Astrocyte (in vitro differentiated cells and primary cell): ENCODE results near the gene PKP3. TPM values are rescaled to one million over a fixed set of nuclear protein-coding genes. Genes with fewer than 3 reads are reported as not detected.

ENCODE experiments used
- DNase-seq: peaks from one replicate; pipeline ENCODE4 v3.0.0-alpha.2; 2010; ENCODE audit warnings: low read depth
- FAIRE-seq: peaks from 2 replicates; lab custom pipeline; 2011; peaks lifted over from hg19 to GRCh38; lab: Jason Lieb, UNC
- H2AFZ ChIP-seq: 2 replicates; pipeline ENCODE4 v1.6.0; 2012; ENCODE audit warnings: low read depth, low read length, inconsistent platforms
- H3K27ac ChIP-seq: 2 replicates; pipeline ENCODE4 v1.5.1; 2011; ENCODE audit warnings: low read depth, low read length, inconsistent platforms
- H3K27me3 ChIP-seq: 2 replicates; pipeline ENCODE4 v1.6.0; 2011; ENCODE audit warnings: low read length, inconsistent platforms; ENCODE audit not compliant: insufficient read depth
- H3K36me3 ChIP-seq: 2 replicates; pipeline ENCODE4 v1.5.1; 2011; ENCODE audit warnings: low read length, inconsistent platforms; ENCODE audit not compliant: insufficient read depth
- H3K4me1 ChIP-seq: 2 replicates; pipeline ENCODE4 v1.5.1; 2011; ENCODE audit warnings: low read length, inconsistent platforms; ENCODE audit not compliant: insufficient read depth
- H3K4me2 ChIP-seq: 2 replicates; pipeline ENCODE4 v1.6.0; 2012; ENCODE audit warnings: low read length, inconsistent platforms
- H3K4me3 ChIP-seq: 2 replicates; pipeline ENCODE4 v1.5.1; 2011; ENCODE audit warnings: low read depth, mild to moderate bottlenecking, low read length, inconsistent platforms; ENCODE audit not compliant: insufficient read depth
- H3K79me2 ChIP-seq: 2 replicates; pipeline ENCODE4 v1.6.0; 2012; ENCODE audit warnings: mild to moderate bottlenecking, low read length, inconsistent platforms; ENCODE audit not compliant: insufficient read depth
- H3K9ac ChIP-seq: 2 replicates; pipeline ENCODE4 v1.6.0; 2012; ENCODE audit warnings: mild to moderate bottlenecking, low read length, inconsistent platforms
- H3K9me3 ChIP-seq: 2 replicates; pipeline ENCODE4 v1.5.1; 2012; ENCODE audit warnings: low read depth, mild to moderate bottlenecking, low read length, inconsistent platforms; ENCODE audit not compliant: insufficient read depth
- H4K20me1 ChIP-seq: 2 replicates; pipeline ENCODE4 v1.6.0; 2012; ENCODE audit warnings: low read length, inconsistent platforms; ENCODE audit not compliant: insufficient read depth
- H3K27ac Mint-ChIP-seq: one replicate; pipeline ENCODE4 v1.8.0; 2021; ENCODE audit warnings: mild to moderate bottlenecking, mixed read lengths; ENCODE audit not compliant: unreplicated experiment
- H3K27me3 Mint-ChIP-seq: one replicate; pipeline ENCODE4 v1.8.0; 2021; ENCODE audit warnings: low read depth, mixed read lengths; ENCODE audit not compliant: unreplicated experiment
- H3K36me3 Mint-ChIP-seq: one replicate; pipeline ENCODE4 v1.8.0; 2021; ENCODE audit warnings: low read depth, mixed read lengths; ENCODE audit not compliant: unreplicated experiment
- H3K4me1 Mint-ChIP-seq: one replicate; pipeline ENCODE4 v1.8.0; 2021; ENCODE audit warnings: low read depth, mixed read lengths; ENCODE audit not compliant: unreplicated experiment
- H3K4me3 Mint-ChIP-seq: one replicate; pipeline ENCODE4 v1.8.0; 2021; ENCODE audit warnings: mild to moderate bottlenecking, moderate library complexity, mixed read lengths; ENCODE audit not compliant: unreplicated experiment
- H3K9me3 Mint-ChIP-seq: one replicate; pipeline ENCODE4 v1.8.0; 2021; ENCODE audit warnings: mild to moderate bottlenecking, mixed read lengths; ENCODE audit not compliant: unreplicated experiment
- CTCF ChIP-seq: IDR thresholded peaks from 2 replicates; pipeline ENCODE4 v1.5.1; 2011; ENCODE audit warnings: low read depth, mild to moderate bottlenecking, inconsistent platforms, low read length, moderate library complexity; ENCODE audit not compliant: insufficient read depth
- EZH2 ChIP-seq: IDR thresholded peaks from 2 replicates; pipeline ENCODE4 v1.6.1; 2012; ENCODE audit warnings: mild to moderate bottlenecking, low read length, inconsistent platforms; ENCODE audit not compliant: insufficient read depth
- total RNA-seq: library from RNA; stranded (reverse); gene quantifications from 2 replicates; pipeline ENCODE4 v1.2.1, GENCODE V29; 2021

Gene PKP3
- total RNA-seq, 1 donor from 2014 or later = 2.1 TPM

GRCh38 chr11:452916-453527 lies 59.0 kb downstream of the PKP3 start:
- H4K20me1 ChIP-seq = peaks cover 64% of the 10 kb centered on the region
- no peak overlapping the region for H3K27ac ChIP-seq
- DNase-seq (no peak), FAIRE-seq (no peak)
- H3K27me3 Mint-ChIP-seq = no peaks in the 10 kb centered on the region
- no peaks in the 10 kb centered on the region for H3K9me3 ChIP-seq
- no peaks in the 10 kb centered on the region for H3K27me3 ChIP-seq
- H3K4me2 ChIP-seq = no peak overlapping the region
- H3K9me3 Mint-ChIP-seq = peaks cover 2% of the 10 kb centered on the region
- no peak overlapping the region for H3K27ac Mint-ChIP-seq
- peaks cover 7% of the 10 kb centered on the region for H3K36me3 ChIP-seq
- H3K4me3 ChIP-seq = no peak overlapping the region
- peak overlapping the region; percentile 69 for H3K4me3 Mint-ChIP-seq
- H3K9ac ChIP-seq = no peak overlapping the region
- peaks cover 80% of the 10 kb centered on the region for H3K79me2 ChIP-seq
- H3K4me1 ChIP-seq = peaks cover 8% of the 10 kb centered on the region
- no peak for TF ChIP-seq EZH2
- no peak for TF ChIP-seq CTCF
- H3K4me1 Mint-ChIP-seq = peaks cover 6% of the 10 kb centered on the region
- H2AFZ ChIP-seq = no peak overlapping the region
- H3K36me3 Mint-ChIP-seq = peaks cover 18% of the 10 kb centered on the region

- Mint-ChIP-seq H3K4me3 (no peak overlapping the region), H3K4me1 (peaks cover 6% of the 10 kb centered on the region), H3K9me3 (peaks cover 2% of the 10 kb centered on the region), H3K36me3 (peaks cover 18% of the 10 kb centered on the region), H3K27me3 (no peaks in the 10 kb centered on the region), H3K27ac (no peak overlapping the region)
- Histone ChIP-seq H3K4me2 (no peak overlapping the region), H3K9ac (no peak overlapping the region), H3K4me3 (no peak overlapping the region), H3K4me1 (peaks cover 8% of the 10 kb centered on the region), H3K9me3 (no peaks in the 10 kb centered on the region), H3K27me3 (no peaks in the 10 kb centered on the region), H3K79me2 (peaks cover 82% of the 10 kb centered on the region), H4K20me1 (peaks cover 66% of the 10 kb centered on the region), H2AFZ (no peak overlapping the region), H3K36me3 (peaks cover 7% of the 10 kb centered on the region), H3K27ac (no peak overlapping the region)
- DNase-seq = no peak
- no peak for TF ChIP-seq EZH2
- TF ChIP-seq CTCF = no peak
- no peak for FAIRE-seq
Measured at GRCh38 chr11:453564-453963, 59.6 kb downstream of the PKP3 start.

GRCh38 chr11:454043-454442 lies 60.0 kb downstream of the PKP3 start:
- Mint-ChIP-seq H3K4me1 (peaks cover 6% of the 10 kb centered on the region), H3K27me3 (no peaks in the 10 kb centered on the region), H3K36me3 (peaks cover 18% of the 10 kb centered on the region), H3K27ac (no peak overlapping the region), H3K9me3 (peaks cover 2% of the 10 kb centered on the region), H3K4me3 (no peak overlapping the region)
- Histone ChIP-seq H3K27ac (no peak overlapping the region), H3K9me3 (no peaks in the 10 kb centered on the region), H4K20me1 (peaks cover 70% of the 10 kb centered on the region), H3K4me3 (no peak overlapping the region), H3K9ac (no peak overlapping the region), H3K36me3 (peaks cover 7% of the 10 kb centered on the region), H3K27me3 (no peaks in the 10 kb centered on the region), H2AFZ (no peak overlapping the region), H3K4me2 (no peak overlapping the region), H3K4me1 (peaks cover 8% of the 10 kb centered on the region), H3K79me2 (peaks cover 87% of the 10 kb centered on the region)
- DNase-seq (no peak), FAIRE-seq (no peak)
- TF ChIP-seq CTCF = no peak
- no peak for TF ChIP-seq EZH2
